NCI-H2107 treated with DMSO at 0.1 percent for 48 hours (cell line): ENCODE measurements around the gene STOM.
"Not testable (repeated sequence)": the region's sequence is repeated elsewhere in the genome, so short reads cannot be mapped to it uniquely, and the experiment has no call there.

ENCODE experiments used
- DNase-seq: peaks from one replicate; lab custom pipeline; 2025; ENCODE audit not compliant: unreplicated experiment; lab: John Stamatoyannopoulos, UW

The STOM gene

GRCh38 chr9:121369595-121370265 lies at the start of gene STOM:
STOM (minus strand) TSS chr9:121370250; CDS start chr9:121370187, 63 bp downstream.
- no peak for DNase-seq

GRCh38 chr9:121411993-121412392 lies 41.9 kb upstream of the STOM start:
- DNase-seq = no peak

- DNase-seq = no peak
Measured at GRCh38 chr9:121405899-121406298, 35.8 kb upstream of the STOM start.

- DNase-seq = no peak
Measured at GRCh38 chr9:121404906-121405305, 34.9 kb upstream of the STOM start.

GRCh38 chr9:121399883-121400607 lies 30.0 kb upstream of the STOM start:
- peak; percentile 78 for DNase-seq

GRCh38 chr9:121399126-121399882 lies 29.3 kb upstream of the STOM start:
- DNase-seq = no peak

GRCh38 chr9:121398374-121398773 lies 28.3 kb upstream of the STOM start:
- peak; percentile 86 for DNase-seq

GRCh38 chr9:121397277-121397676 lies 27.2 kb upstream of the STOM start:
- not testable (repeated sequence) for DNase-seq

- no peak for DNase-seq
Measured at GRCh38 chr9:121395558-121395957, 25.5 kb upstream of the STOM start.

- DNase-seq = no peak
Measured at GRCh38 chr9:121394292-121394691, 24.2 kb upstream of the STOM start.

GRCh38 chr9:121393318-121393717 lies 23.3 kb upstream of the STOM start:
- DNase-seq = no peak

GRCh38 chr9:121390372-121390771 lies 20.3 kb upstream of the STOM start:
- no peak for DNase-seq

GRCh38 chr9:121388140-121388905 lies 18.3 kb upstream of the STOM start:
- no peak for DNase-seq

- no peak for DNase-seq
Measured at GRCh38 chr9:121386442-121387175, 16.6 kb upstream of the STOM start.

GRCh38 chr9:121383715-121384114 lies 13.7 kb upstream of the STOM start:
- DNase-seq = no peak

- DNase-seq = no peak
Measured at GRCh38 chr9:121380846-121381245, 10.8 kb upstream of the STOM start.

GRCh38 chr9:121376214-121376830 lies 6.3 kb upstream of the STOM start:
- peak; percentile 50 for DNase-seq

GRCh38 chr9:121373011-121373729 lies 3.1 kb upstream of the STOM start:
- DNase-seq = peak; percentile 59

- no peak for DNase-seq
Measured at GRCh38 chr9:121372239-121373010, 2.4 kb upstream of the STOM start.
